Retinal pigment epithelial cell (primary cell): ENCODE data around the gene ABHD4.

Source experiments
- DNase-seq: peaks from one replicate; pipeline ENCODE4 v3.0.0-alpha.2; 2010; ENCODE audit warnings: low read depth
- H3K4me3 ChIP-seq: 2 replicates; pipeline ENCODE4 v1.5.1; 2011; ENCODE audit warnings: mild to moderate bottlenecking, low read length, control low read depth, moderate library complexity
- CTCF ChIP-seq: conservative IDR thresholded peaks from 2 replicates; pipeline ENCODE4 v1.5.1; 2011; ENCODE audit warnings: low read depth, low read length, control low read depth, inconsistent platforms

ABHD4 gene

GRCh38 chr14:22641846-22642245 lies 43.7 kb downstream of the ABHD4 start:
- H3K4me3 ChIP-seq, result no peak overlapping the region
- DNase-seq, result no peak
- TF ChIP-seq CTCF, result no peak

GRCh38 chr14:22644305-22644635 lies 46.2 kb downstream of the ABHD4 start, which contains the start of gene OR6J1:
Gene OR6J1 (minus strand): TSS chr14:22644352. CDS start chr14:22634811, 9,541 bp downstream.
- no peak within 1 kb of the TSS for H3K4me3 ChIP-seq
- TF ChIP-seq CTCF, result no peak
- no peak for DNase-seq

GRCh38 chr14:22646570-22647254 lies 48.6 kb downstream of the ABHD4 start:
- no peak for DNase-seq
- H3K4me3 ChIP-seq, result no peak overlapping the region
- TF ChIP-seq CTCF, result no peak

DNA sequence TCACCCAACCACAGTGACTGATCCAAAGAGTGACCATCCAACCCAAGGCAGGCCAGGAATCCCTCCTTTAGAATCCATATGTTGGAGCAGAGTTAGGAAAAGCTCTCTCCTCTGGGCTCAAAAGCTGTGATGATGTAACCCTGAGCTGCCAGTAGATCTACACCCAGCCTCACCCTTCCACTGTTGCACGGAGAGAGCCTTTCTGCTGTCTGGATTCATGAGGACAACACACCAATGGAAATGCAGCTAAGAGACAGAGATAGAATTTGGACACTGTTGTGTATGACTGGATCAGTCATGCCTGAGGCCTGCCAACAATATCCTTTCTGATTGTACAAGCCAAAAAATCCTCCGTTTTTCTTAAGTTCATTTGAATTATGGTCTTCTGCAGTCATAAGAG lies 50.4 kb downstream of the ABHD4 start:
- no peak for TF ChIP-seq CTCF
- no peak for DNase-seq
- no peak overlapping the region for H3K4me3 ChIP-seq

GRCh38 chr14:22650046-22650739 lies 52.1 kb downstream of the ABHD4 start:
- no peak overlapping the region for H3K4me3 ChIP-seq
- TF ChIP-seq CTCF, result no peak
- no peak for DNase-seq

- TF ChIP-seq CTCF, result no peak
- DNase-seq, result peak; percentile 62
- no peak overlapping the region for H3K4me3 ChIP-seq
Observed at GRCh38 chr14:22650960-22651521, 52.9 kb downstream of the ABHD4 start.

DNA sequence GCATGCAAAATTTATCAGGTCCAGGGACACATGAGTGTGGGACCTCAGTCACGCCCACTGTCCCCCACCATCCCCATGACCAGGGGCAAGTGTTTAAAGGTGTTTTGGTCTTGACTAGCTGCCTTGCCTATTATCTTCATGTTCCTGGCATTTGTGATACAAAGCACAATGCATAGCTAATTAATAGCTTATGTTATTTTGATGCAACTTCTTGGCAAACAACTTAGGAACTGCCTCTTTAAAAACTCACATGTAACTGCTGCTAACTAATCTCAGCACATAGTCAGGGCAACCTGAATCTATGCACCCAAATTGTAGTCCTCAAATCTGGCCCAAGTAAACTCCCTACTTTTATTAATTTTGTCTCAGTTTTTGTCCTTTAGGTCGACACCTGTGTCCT lies 53.5 kb downstream of the ABHD4 start:
- DNase-seq, result no peak
- no peak for TF ChIP-seq CTCF
- no peak overlapping the region for H3K4me3 ChIP-seq
